ENCODE measurements around the gene HYPK. TPM values are rescaled to one million over a fixed set of nuclear protein-coding genes. Genes with fewer than 3 reads are reported as not detected.
"Not testable (repeated sequence)": the region's sequence is repeated elsewhere in the genome, so short reads cannot be mapped to it uniquely, and the experiment has no call there.

Gene HYPK
- polyA plus RNA-seq, 1 donor from 2014 or later = 5.0 TPM

DNA sequence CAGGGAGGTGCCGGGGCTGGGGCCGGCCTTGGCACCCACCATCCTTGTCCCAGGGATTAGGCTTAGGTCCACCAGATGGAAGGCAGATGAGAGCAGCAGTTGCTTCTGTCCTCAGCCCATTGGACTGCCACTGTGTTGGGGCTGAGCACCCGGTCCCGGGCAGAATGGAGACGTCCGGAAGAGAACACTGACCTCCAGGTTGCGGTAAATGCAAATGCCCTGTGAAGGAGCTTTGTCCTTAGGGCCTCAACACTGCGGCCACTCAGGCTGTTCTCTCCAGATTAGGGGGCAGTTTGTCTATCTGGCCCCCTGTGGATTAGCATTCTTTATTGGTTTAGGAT, 484 bp upstream of the HYPK start, which contains the start of gene SERINC4:
Gene SERINC4, minus strand, starts transcription at position 276 of the 341 bp plus-strand sequence. Its CDS starts 234 bp downstream, at position 42.
- peak within 1 kb of the TSS; percentile 82 for H3K27ac ChIP-seq (ENCODE audit: low read length)
- H3K27me3 ChIP-seq (ENCODE audit: insufficient read depth, low read depth, low read length) = no peaks in the 10 kb centered on the region
- peak within 1 kb of the TSS; percentile 90 for H2AFZ ChIP-seq (ENCODE audit: low read depth, low read length)
- peaks cover 8% of the 10 kb centered on the region for H3K79me2 ChIP-seq (replicated peaks; ENCODE audit: insufficient read depth, low read length)
- peak within 1 kb of the TSS; percentile 70 for H3K4me2 ChIP-seq (ENCODE audit: low read length)
- H3K4me3 ChIP-seq (ENCODE audit: low read length) = peak within 1 kb of the TSS; percentile 84
- no peaks in the 10 kb centered on the region for H3K9me2 ChIP-seq (ENCODE audit: insufficient read depth, low read length)
- TF ChIP-seq TAF1 (IDR thresholded peaks at IDR 0.05; ENCODE audit: low read depth) = no peak
- TF ChIP-seq, protein P1, sequence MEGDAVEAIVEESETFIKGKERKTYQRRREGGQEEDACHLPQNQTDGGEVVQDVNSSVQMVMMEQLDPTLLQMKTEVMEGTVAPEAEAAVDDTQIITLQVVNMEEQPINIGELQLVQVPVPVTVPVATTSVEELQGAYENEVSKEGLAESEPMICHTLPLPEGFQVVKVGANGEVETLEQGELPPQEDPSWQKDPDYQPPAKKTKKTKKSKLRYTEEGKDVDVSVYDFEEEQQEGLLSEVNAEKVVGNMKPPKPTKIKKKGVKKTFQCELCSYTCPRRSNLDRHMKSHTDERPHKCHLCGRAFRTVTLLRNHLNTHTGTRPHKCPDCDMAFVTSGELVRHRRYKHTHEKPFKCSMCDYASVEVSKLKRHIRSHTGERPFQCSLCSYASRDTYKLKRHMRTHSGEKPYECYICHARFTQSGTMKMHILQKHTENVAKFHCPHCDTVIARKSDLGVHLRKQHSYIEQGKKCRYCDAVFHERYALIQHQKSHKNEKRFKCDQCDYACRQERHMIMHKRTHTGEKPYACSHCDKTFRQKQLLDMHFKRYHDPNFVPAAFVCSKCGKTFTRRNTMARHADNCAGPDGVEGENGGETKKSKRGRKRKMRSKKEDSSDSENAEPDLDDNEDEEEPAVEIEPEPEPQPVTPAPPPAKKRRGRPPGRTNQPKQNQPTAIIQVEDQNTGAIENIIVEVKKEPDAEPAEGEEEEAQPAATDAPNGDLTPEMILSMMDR (IDR thresholded peaks at IDR 0.05; ENCODE audit: poor library complexity, severe bottlenecking) = no peak
- TF ChIP-seq EZH2 (IDR thresholded peaks at IDR 0.05; ENCODE audit: borderline replicate concordance, insufficient read depth, low read length, poor library complexity, severe bottlenecking) = no peak
- TF ChIP-seq MXI1 (conservative IDR thresholded peaks at IDR 0.05; ENCODE audit: poor library complexity, severe bottlenecking) = no peak
- TF ChIP-seq POLR2AphosphoS5 (IDR thresholded peaks at IDR 0.05) = no peak
- no peak for TF ChIP-seq SMC3 (conservative IDR thresholded peaks at IDR 0.05; ENCODE audit: poor library complexity)
- TF ChIP-seq, protein P2, sequence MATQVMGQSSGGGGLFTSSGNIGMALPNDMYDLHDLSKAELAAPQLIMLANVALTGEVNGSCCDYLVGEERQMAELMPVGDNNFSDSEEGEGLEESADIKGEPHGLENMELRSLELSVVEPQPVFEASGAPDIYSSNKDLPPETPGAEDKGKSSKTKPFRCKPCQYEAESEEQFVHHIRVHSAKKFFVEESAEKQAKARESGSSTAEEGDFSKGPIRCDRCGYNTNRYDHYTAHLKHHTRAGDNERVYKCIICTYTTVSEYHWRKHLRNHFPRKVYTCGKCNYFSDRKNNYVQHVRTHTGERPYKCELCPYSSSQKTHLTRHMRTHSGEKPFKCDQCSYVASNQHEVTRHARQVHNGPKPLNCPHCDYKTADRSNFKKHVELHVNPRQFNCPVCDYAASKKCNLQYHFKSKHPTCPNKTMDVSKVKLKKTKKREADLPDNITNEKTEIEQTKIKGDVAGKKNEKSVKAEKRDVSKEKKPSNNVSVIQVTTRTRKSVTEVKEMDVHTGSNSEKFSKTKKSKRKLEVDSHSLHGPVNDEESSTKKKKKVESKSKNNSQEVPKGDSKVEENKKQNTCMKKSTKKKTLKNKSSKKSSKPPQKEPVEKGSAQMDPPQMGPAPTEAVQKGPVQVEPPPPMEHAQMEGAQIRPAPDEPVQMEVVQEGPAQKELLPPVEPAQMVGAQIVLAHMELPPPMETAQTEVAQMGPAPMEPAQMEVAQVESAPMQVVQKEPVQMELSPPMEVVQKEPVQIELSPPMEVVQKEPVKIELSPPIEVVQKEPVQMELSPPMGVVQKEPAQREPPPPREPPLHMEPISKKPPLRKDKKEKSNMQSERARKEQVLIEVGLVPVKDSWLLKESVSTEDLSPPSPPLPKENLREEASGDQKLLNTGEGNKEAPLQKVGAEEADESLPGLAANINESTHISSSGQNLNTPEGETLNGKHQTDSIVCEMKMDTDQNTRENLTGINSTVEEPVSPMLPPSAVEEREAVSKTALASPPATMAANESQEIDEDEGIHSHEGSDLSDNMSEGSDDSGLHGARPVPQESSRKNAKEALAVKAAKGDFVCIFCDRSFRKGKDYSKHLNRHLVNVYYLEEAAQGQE (IDR thresholded peaks at IDR 0.05; ENCODE audit: borderline replicate concordance) = no peak
- H3K9me3 ChIP-seq (ENCODE audit: low read length) = no peaks in the 10 kb centered on the region
- peak within 1 kb of the TSS; percentile 78 for H3K9ac ChIP-seq (ENCODE audit: low read length)
- H3K36me3 ChIP-seq (ENCODE audit: insufficient read depth, low read length) = peaks cover 4% of the 10 kb centered on the region
- H4K20me1 ChIP-seq (ENCODE audit: insufficient read depth) = no peaks in the 10 kb centered on the region
- H3F3A ChIP-seq (ENCODE audit: insufficient read depth, low read length, poor library complexity, severe bottlenecking) = no peaks in the 10 kb centered on the region

DNA sequence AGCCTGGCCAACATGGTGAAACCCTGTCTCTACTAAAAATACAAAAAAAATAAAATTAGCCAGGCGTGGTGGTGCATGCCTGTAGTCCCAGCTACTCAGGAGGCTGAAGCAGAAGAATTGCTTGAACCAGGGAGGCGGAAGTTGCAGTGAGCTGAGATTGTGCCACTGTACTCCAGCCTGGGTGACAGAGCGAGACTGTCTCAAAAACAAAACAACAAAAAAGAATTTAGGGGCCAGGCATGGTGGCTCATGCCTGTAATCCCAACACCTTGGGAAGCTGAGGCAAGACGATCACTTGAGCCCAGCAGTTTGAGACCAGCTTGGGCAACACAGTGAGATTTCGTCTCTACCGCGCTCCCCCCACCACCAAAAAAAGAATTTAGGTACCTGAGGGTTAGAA, 2.3 kb downstream of the HYPK start:
- not testable (repeated sequence) for H4K20me1 ChIP-seq (ENCODE audit: insufficient read depth); H3K4me3 ChIP-seq (ENCODE audit: low read length); H3K27ac ChIP-seq (ENCODE audit: low read length); H3K36me3 ChIP-seq (ENCODE audit: insufficient read depth, low read length); H2AFZ ChIP-seq (ENCODE audit: low read depth, low read length); H3F3A ChIP-seq (ENCODE audit: insufficient read depth, low read length, poor library complexity, severe bottlenecking); H3K4me2 ChIP-seq (ENCODE audit: low read length); H3K9me3 ChIP-seq (ENCODE audit: low read length); H3K27me3 ChIP-seq (ENCODE audit: insufficient read depth, low read depth, low read length); H3K79me2 ChIP-seq (replicated peaks; ENCODE audit: insufficient read depth, low read length); H3K9me2 ChIP-seq (ENCODE audit: insufficient read depth, low read length); H3K9ac ChIP-seq (ENCODE audit: low read length)

DNA sequence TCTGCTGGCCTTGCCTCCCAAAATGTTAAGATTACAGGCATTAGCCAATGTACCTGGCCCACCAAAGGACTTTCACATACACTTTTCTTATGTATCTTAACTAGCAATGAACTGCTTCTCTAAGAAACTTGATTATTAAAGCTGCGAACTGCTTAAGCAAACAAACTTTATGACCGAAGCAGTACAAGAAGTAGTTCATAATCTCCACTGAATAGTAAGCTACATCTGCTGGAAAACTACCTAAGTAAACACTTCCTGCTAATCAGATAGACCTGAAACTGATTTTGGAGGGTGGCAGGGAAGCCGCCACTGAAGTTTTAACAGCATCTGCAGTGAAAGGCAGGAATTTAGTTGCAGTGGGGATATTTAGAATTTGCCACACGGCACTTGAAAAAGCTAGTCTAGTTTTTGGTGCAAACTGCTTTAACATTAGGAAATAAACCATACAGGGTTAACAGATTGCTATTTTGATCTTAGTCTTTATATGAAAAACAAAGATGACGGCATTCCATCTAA, 8.1 kb downstream of the HYPK start:
- no peaks in the 10 kb centered on the region for H4K20me1 ChIP-seq (ENCODE audit: insufficient read depth)
- no peak overlapping the region for H3K4me3 ChIP-seq (ENCODE audit: low read length)
- no peak overlapping the region for H2AFZ ChIP-seq (ENCODE audit: low read depth, low read length)
- H3K27me3 ChIP-seq (ENCODE audit: insufficient read depth, low read depth, low read length) = no peaks in the 10 kb centered on the region
- H3F3A ChIP-seq (ENCODE audit: insufficient read depth, low read length, poor library complexity, severe bottlenecking) = no peaks in the 10 kb centered on the region
- no peaks in the 10 kb centered on the region for H3K79me2 ChIP-seq (replicated peaks; ENCODE audit: insufficient read depth, low read length)
- no peak overlapping the region for H3K27ac ChIP-seq (ENCODE audit: low read length)
- no peaks in the 10 kb centered on the region for H3K9me2 ChIP-seq (ENCODE audit: insufficient read depth, low read length)
- H3K4me2 ChIP-seq (ENCODE audit: low read length) = no peak overlapping the region
- no peaks in the 10 kb centered on the region for H3K9me3 ChIP-seq (ENCODE audit: low read length)
- peaks cover 13% of the 10 kb centered on the region for H3K36me3 ChIP-seq (ENCODE audit: insufficient read depth, low read length)
- H3K9ac ChIP-seq (ENCODE audit: low read length) = no peak overlapping the region
- TF ChIP-seq TAF1 (IDR thresholded peaks at IDR 0.05; ENCODE audit: low read depth) = no peak

Data from neural cell (in vitro differentiated cells).